KMS-11 (cell line): ENCODE measurements around the gene IL17C.

ENCODE experiments used
- H2AFZ ChIP-seq: fragments of 200-600 bp; sonication (generic); 2 replicates; pipeline ENCODE4 v1.6.1; 2016; ENCODE audit warnings: antibody characterized with exemption, mixed run types, low read depth
- H3K27ac ChIP-seq: fragments of 200-600 bp; sonication (generic); 2 replicates; pipeline ENCODE4 v1.6.1; 2016; ENCODE audit warnings: mild to moderate bottlenecking, mixed run types
- H3K27me3 ChIP-seq: fragments of 200-600 bp; sonication (generic); 2 replicates; pipeline ENCODE4 v1.6.1; 2017; ENCODE audit warnings: mild to moderate bottlenecking, low read depth, mixed run types, moderate library complexity; ENCODE audit not compliant: insufficient read depth
- H3K36me3 ChIP-seq: fragments of 200-600 bp; sonication (generic); 2 replicates; pipeline ENCODE4 v1.6.1; 2017; ENCODE audit warnings: mild to moderate bottlenecking, mixed run types; ENCODE audit not compliant: insufficient read depth
- H3K4me1 ChIP-seq: fragments of 200-600 bp; sonication (generic); 2 replicates; pipeline ENCODE4 v1.6.1; 2016; ENCODE audit warnings: mild to moderate bottlenecking, low read depth, mixed run types; ENCODE audit not compliant: poor library complexity, severe bottlenecking
- H3K4me2 ChIP-seq: fragments of 200-600 bp; sonication (generic); 2 replicates; pipeline ENCODE4 v1.7.0; 2016; ENCODE audit warnings: mild to moderate bottlenecking, mixed run types
- H3K4me3 ChIP-seq: fragments of 200-600 bp; sonication (generic); IDR thresholded peaks from 2 replicates; pipeline ENCODE4 v1.6.1; 2017; ENCODE audit warnings: low read depth, low read length, mixed read lengths; ENCODE audit not compliant: insufficient read depth
- H3K79me2 ChIP-seq: fragments of 200-600 bp; sonication (generic); 2 replicates; pipeline ENCODE4 v1.6.1; 2016; ENCODE audit warnings: low read depth, mixed run types; ENCODE audit not compliant: insufficient read depth
- H3K9ac ChIP-seq: fragments of 200-600 bp; sonication (generic); 2 replicates; pipeline ENCODE4 v1.6.1; 2016; ENCODE audit warnings: mild to moderate bottlenecking, mixed run types
- H4K20me1 ChIP-seq: fragments of 200-600 bp; sonication (generic); 2 replicates; pipeline ENCODE4 v1.6.1; 2016; ENCODE audit warnings: mild to moderate bottlenecking, mixed run types; ENCODE audit not compliant: insufficient read depth
- TF ChIP-seq, protein P1 (sequence below): fragments of 200-600 bp; sonication (generic); conservative IDR thresholded peaks from 2 replicates; pipeline ENCODE4 v1.6.1; 2017; ENCODE audit warnings: low read depth, mild to moderate bottlenecking, antibody characterized with exemption, low read length, moderate library complexity, mixed read lengths

Gene IL17C

DNA sequence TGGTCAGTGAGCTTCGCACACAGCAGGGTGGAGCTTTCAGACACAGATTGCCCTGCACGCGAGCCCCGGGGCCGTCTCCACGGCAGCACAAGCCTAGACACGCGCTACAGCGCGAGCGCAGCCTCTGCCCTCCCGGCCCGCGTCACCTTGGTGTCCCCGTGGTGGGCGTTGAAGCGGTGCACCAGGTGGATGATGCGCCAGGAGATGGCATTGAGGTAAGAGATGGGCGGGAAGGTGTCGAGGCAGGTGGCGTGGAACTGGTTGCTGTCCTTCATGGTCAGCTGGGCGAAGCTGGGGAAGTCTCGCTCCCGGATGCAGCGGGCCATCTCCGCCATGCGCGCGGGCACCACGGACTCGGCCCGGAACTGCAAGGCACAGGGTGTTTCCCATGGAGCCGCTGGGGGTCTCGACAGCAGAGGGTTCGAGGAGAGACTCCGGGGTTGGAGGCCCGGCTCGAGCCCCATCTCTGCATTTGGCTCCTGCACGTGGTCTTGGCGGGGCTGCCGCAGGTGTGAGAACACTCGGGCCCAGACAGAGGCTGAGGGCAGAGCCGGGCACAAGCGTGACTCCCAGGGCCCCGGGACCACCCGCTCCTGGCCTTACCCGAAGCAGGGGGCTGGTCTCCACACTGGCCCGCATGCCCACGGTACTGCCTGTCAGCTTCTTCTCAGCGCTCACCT lies 16.8 kb downstream of the IL17C start:
- H3K27me3 ChIP-seq, result no peaks in the 10 kb centered on the region
- no peak overlapping the region for H3K4me3 ChIP-seq
- H3K27ac ChIP-seq, result no peak overlapping the region
- peaks cover 13% of the 10 kb centered on the region for H3K4me1 ChIP-seq
- no peaks in the 10 kb centered on the region for H4K20me1 ChIP-seq
- H3K4me2 ChIP-seq, result no peak overlapping the region
- no peaks in the 10 kb centered on the region for H3K36me3 ChIP-seq
- TF ChIP-seq, protein P1, sequence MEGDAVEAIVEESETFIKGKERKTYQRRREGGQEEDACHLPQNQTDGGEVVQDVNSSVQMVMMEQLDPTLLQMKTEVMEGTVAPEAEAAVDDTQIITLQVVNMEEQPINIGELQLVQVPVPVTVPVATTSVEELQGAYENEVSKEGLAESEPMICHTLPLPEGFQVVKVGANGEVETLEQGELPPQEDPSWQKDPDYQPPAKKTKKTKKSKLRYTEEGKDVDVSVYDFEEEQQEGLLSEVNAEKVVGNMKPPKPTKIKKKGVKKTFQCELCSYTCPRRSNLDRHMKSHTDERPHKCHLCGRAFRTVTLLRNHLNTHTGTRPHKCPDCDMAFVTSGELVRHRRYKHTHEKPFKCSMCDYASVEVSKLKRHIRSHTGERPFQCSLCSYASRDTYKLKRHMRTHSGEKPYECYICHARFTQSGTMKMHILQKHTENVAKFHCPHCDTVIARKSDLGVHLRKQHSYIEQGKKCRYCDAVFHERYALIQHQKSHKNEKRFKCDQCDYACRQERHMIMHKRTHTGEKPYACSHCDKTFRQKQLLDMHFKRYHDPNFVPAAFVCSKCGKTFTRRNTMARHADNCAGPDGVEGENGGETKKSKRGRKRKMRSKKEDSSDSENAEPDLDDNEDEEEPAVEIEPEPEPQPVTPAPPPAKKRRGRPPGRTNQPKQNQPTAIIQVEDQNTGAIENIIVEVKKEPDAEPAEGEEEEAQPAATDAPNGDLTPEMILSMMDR, result no peak
- H3K79me2 ChIP-seq, result peaks cover 10% of the 10 kb centered on the region; the same call in 1 of the 2 replicates
- no peak overlapping the region for H3K9ac ChIP-seq
- no peak overlapping the region for H2AFZ ChIP-seq

DNA sequence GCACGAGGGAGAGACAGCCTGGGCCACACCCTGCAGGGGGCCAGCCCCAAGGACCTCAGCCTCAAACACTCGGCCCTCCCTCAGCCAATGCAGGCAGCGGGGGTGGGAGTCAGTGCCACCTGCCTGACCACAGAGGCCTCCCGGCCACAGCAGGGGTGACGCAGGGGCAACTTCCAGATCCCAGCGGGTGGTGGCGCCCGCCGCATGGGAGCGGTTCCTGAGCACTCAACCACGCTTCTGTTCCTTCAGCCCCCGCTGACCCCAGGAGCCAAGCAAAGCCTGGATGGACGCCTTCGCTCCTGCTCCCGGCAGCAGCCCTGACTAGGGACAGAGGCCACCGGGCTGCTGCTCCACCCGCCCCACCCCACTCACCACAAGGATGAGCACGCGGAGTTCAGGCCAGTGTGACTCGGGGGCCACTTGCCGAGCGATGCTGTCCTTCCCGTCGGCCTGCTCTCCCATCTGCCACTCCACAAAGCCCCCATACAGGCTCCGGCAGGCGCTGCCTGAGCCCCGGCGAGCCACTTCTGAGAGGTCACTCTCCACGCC lies 17.4 kb downstream of the IL17C start:
- Histone ChIP-seq H3K4me3 (no peak overlapping the region), H3K4me2 (no peak overlapping the region), H3K79me2 (peaks cover 10% of the 10 kb centered on the region; the same call in 1 of the 2 replicates), H3K36me3 (no peaks in the 10 kb centered on the region), H3K4me1 (peaks cover 13% of the 10 kb centered on the region), H3K9ac (no peak overlapping the region), H3K27me3 (no peaks in the 10 kb centered on the region), H4K20me1 (no peaks in the 10 kb centered on the region), H3K27ac (no peak overlapping the region), H2AFZ (no peak overlapping the region)
- TF ChIP-seq, protein P1, result no peak

DNA sequence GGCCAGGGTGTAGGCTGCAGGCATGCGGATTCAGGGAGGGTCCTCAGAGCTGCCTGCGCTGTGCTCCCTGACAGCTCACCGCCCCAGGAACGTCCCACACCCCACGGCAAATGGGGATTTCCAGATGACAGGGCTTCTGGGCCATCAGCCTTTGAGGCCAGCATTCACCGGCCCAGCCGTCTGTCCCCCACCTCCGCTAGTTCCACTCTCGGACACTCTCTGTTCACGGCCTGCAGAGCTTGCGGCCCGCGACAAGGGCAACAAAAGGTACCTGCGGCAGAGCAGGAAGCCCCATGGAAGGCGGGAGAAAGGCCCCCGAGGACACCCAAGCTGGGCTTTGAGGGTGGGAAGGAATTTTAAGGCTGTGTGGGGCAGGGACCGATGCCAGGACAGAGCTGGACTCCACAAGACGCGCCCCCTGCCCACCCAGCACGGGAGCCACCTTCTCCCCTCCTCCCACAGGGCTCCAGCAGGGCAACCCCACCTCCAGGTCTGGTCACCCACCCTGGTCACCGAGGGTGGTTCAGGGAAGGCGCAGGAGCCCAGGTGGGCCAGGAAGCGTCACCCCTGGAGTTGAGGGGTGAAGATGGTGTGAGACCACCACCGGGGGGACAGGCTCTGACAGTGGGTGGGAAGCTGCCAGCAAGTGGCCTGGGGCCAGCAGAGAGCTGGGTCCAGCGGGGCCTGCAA lies 18.1 kb downstream of the IL17C start:
- no peaks in the 10 kb centered on the region for H4K20me1 ChIP-seq
- no peak overlapping the region for H3K27ac ChIP-seq
- peaks cover 10% of the 10 kb centered on the region; the same call in 1 of the 2 replicates for H3K79me2 ChIP-seq
- peaks cover 16% of the 10 kb centered on the region for H3K4me1 ChIP-seq
- H3K4me3 ChIP-seq, result no peak overlapping the region
- H3K9ac ChIP-seq, result no peak overlapping the region
- no peaks in the 10 kb centered on the region for H3K27me3 ChIP-seq
- H3K4me2 ChIP-seq, result no peak overlapping the region
- TF ChIP-seq, protein P1, result no peak
- no peaks in the 10 kb centered on the region for H3K36me3 ChIP-seq
- no peak overlapping the region for H2AFZ ChIP-seq

DNA sequence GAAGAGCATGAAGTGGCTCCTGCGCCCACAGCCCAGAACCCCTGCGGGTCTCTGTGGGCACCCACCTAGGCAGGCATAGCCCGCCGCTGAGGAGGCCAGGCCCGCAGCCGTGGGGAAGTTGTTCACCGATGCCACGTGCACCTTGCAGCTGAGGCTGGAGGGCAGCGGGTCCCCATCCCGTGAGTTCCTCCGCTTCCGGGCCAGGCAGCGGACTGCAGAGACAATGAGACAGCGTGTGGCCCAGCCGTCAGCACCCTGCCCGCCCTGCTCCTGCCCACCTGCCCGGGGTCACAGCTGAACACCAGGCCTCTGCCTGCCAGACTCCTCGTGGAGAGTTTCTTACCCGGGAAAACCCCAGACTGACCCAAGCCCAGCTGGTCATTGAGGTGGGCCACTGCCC lies 19.0 kb downstream of the IL17C start:
- peaks cover 7% of the 10 kb centered on the region for H3K4me1 ChIP-seq
- no peak overlapping the region for H3K27ac ChIP-seq

More for the DNA sequence above, 19.0 kb downstream of the IL17C start:
- no peaks in the 10 kb centered on the region for H4K20me1 ChIP-seq
- peaks cover 10% of the 10 kb centered on the region; the same call in 1 of the 2 replicates for H3K79me2 ChIP-seq
- H3K4me2 ChIP-seq, result no peak overlapping the region
- H2AFZ ChIP-seq, result no peak overlapping the region
- H3K27me3 ChIP-seq, result no peaks in the 10 kb centered on the region
- no peak overlapping the region for H3K4me3 ChIP-seq
- no peaks in the 10 kb centered on the region for H3K36me3 ChIP-seq
- no peak overlapping the region for H3K9ac ChIP-seq
- TF ChIP-seq, protein P1, result no peak
